AG10803 (cell line): ENCODE results near the gene TXNRD1.
A peak's percentile ranks its signal among the peaks of the same experiment; 100 is the strongest.

Experiments
- DNase-seq: peaks from one replicate; pipeline ENCODE4 v3.0.0; 2010; ENCODE audit warnings: low read depth
- H3K4me3 ChIP-seq: 2 replicates; pipeline ENCODE4 v1.5.1; 2011; ENCODE audit warnings: mild to moderate bottlenecking, low read length, control low read depth
- CTCF ChIP-seq: conservative IDR thresholded peaks from 2 replicates; pipeline ENCODE4 v1.5.1; 2011; ENCODE audit warnings: mild to moderate bottlenecking, low read length, control low read depth, inconsistent platforms

TXNRD1 gene

GRCh38 chr12:104354167-104354867 lies 138.7 kb downstream of the TXNRD1 start:
- no peak for DNase-seq
- no peak for TF ChIP-seq CTCF
- H3K4me3 ChIP-seq, result no peak overlapping the region

GRCh38 chr12:104354868-104355570 lies 139.4 kb downstream of the TXNRD1 start:
- no peak for TF ChIP-seq CTCF
- H3K4me3 ChIP-seq, result no peak overlapping the region
- DNase-seq, result no peak

- H3K4me3 ChIP-seq, result no peak overlapping the region
- no peak for DNase-seq
- no peak for TF ChIP-seq CTCF
These were observed 140.1 kb downstream of the TXNRD1 start for GRCh38 chr12:104355630-104356029.

GRCh38 chr12:104356231-104357115 lies 140.9 kb downstream of the TXNRD1 start:
- TF ChIP-seq CTCF, result no peak
- no peak overlapping the region for H3K4me3 ChIP-seq
- no peak for DNase-seq

- DNase-seq, result peak; percentile 64
- no peak overlapping the region for H3K4me3 ChIP-seq
- no peak for TF ChIP-seq CTCF
These were observed 141.9 kb downstream of the TXNRD1 start for GRCh38 chr12:104357421-104357952.

GRCh38 chr12:104358353-104359003 lies 142.9 kb downstream of the TXNRD1 start:
- H3K4me3 ChIP-seq, result no peak overlapping the region
- no peak for DNase-seq
- TF ChIP-seq CTCF, result peak; percentile 78
